ENCODE data around the gene TMEM260.

- TF ChIP-seq, protein P1, sequence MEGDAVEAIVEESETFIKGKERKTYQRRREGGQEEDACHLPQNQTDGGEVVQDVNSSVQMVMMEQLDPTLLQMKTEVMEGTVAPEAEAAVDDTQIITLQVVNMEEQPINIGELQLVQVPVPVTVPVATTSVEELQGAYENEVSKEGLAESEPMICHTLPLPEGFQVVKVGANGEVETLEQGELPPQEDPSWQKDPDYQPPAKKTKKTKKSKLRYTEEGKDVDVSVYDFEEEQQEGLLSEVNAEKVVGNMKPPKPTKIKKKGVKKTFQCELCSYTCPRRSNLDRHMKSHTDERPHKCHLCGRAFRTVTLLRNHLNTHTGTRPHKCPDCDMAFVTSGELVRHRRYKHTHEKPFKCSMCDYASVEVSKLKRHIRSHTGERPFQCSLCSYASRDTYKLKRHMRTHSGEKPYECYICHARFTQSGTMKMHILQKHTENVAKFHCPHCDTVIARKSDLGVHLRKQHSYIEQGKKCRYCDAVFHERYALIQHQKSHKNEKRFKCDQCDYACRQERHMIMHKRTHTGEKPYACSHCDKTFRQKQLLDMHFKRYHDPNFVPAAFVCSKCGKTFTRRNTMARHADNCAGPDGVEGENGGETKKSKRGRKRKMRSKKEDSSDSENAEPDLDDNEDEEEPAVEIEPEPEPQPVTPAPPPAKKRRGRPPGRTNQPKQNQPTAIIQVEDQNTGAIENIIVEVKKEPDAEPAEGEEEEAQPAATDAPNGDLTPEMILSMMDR (IDR thresholded peaks at IDR 0.05) = no peak
- no peak for TF ChIP-seq MXI1 (IDR thresholded peaks at IDR 0.05; ENCODE audit: low read depth, low read length)
Observed at GRCh38 chr14:56581041-56581727, 1.6 kb downstream of the TMEM260 start.
